H1 (cell line): ENCODE data around the gene NHSL2. TPM values are rescaled to one million over a fixed set of nuclear protein-coding genes. Genes with fewer than 3 reads are reported as not detected.

Experiments used
- CTCF ChIA-PET: fragments of 300-600 bp; sonication (Branson Sonifier 250); formaldehyde crosslinking; loops from one replicate; lab custom pipeline; 2021; ENCODE audit not compliant: partially characterized antibody; lab: Charles Lee
- POLR2A ChIA-PET: fragments of 300-600 bp; sonication (Branson Sonifier 250); formaldehyde crosslinking; loops from one replicate; lab custom pipeline; 2021; ENCODE audit warnings: inconsistent platforms; ENCODE audit not compliant: partially characterized antibody; lab: Charles Lee
- DNase-seq, 2 experiments: peaks; one replicate each; pipeline versions ENCODE4 v3.0.0 to v3.0.0-alpha.2; 2010 to 2022; ENCODE audit warnings: low spot score in 2 of 2, low read depth in 1 of 2, mixed read lengths in 1 of 2
- FAIRE-seq: peaks from 2 replicates; lab custom pipeline; 2011; peaks lifted over from hg19 to GRCh38; lab: Jason Lieb, UNC
- H2AFZ ChIP-seq: 2 replicates; pipeline ENCODE4 v1.8.1; 2012; ENCODE audit warnings: low read length, inconsistent platforms
- H2AK5ac ChIP-seq: 2 replicates; pipeline ENCODE4 v1.6.1; 2013; ENCODE audit warnings: low read depth, low read length
- H2BK120ac ChIP-seq: replicated peaks from 2 replicates; pipeline ENCODE3; 2013; ENCODE audit warnings: low read depth, low read length, inconsistent platforms
- H2BK12ac ChIP-seq: 2 replicates; pipeline ENCODE4 v1.6.1; 2013; ENCODE audit warnings: low read depth, low read length
- H2BK15ac ChIP-seq: 2 replicates; pipeline ENCODE4 v1.6.1; 2013; ENCODE audit warnings: low read length
- H2BK20ac ChIP-seq: 2 replicates; pipeline ENCODE4 v1.6.1; 2013; ENCODE audit warnings: low read length
- H2BK5ac ChIP-seq: 2 replicates; pipeline ENCODE4 v1.6.1; 2013; ENCODE audit warnings: low read depth, low read length
- H3K14ac ChIP-seq: 2 replicates; pipeline ENCODE4 v1.6.1; 2013; ENCODE audit warnings: inconsistent platforms; ENCODE audit not compliant: insufficient read length
- H3K18ac ChIP-seq: 2 replicates; pipeline ENCODE4 v1.6.1; 2013; ENCODE audit warnings: low read length; ENCODE audit errors: extremely low read depth
- H3K23ac ChIP-seq: 2 replicates; pipeline ENCODE4 v1.6.1; 2013; ENCODE audit warnings: inconsistent platforms; ENCODE audit not compliant: insufficient read length
- H3K23me2 ChIP-seq: 2 replicates; pipeline ENCODE4 v1.6.1; 2013; ENCODE audit warnings: low read depth, low read length
- H3K27ac ChIP-seq: 2 replicates; pipeline ENCODE4 v1.6.1; 2011; ENCODE audit warnings: low read depth, low read length, inconsistent platforms
- H3K27me3 ChIP-seq, 4 experiments: replicated peaks in 1 of 4; 1 replicate in 1 of 4; 2 replicates in 3 of 4; pipeline versions ENCODE4 v1.6.1 to v1.8.1; 2011 to 2013; ENCODE audit warnings: low read length in 3 of 4, mild to moderate bottlenecking in 3 of 4, inconsistent platforms in 2 of 4, mixed read lengths in 2 of 4, moderate library complexity in 1 of 4; ENCODE audit not compliant: control insufficient read depth in 3 of 4, insufficient read depth in 3 of 4; ENCODE audit errors: extremely low read depth in 1 of 4
- H3K36me3 ChIP-seq, 4 experiments: 2 replicates each; pipeline versions ENCODE4 v1.6.1 to v1.8.1; 2011 to 2013; ENCODE audit warnings: mild to moderate bottlenecking in 4 of 4, low read length in 3 of 4, moderate library complexity in 2 of 4, control low read depth in 1 of 4, inconsistent platforms in 1 of 4; ENCODE audit not compliant: insufficient read depth in 4 of 4, control insufficient read depth in 2 of 4
- H3K4ac ChIP-seq: replicated peaks from 2 replicates; pipeline ENCODE3; 2013; ENCODE audit warnings: low read length, low read depth, mixed read lengths, inconsistent platforms; ENCODE audit not compliant: insufficient read length
- H3K4me1 ChIP-seq, 4 experiments: replicated peaks in 1 of 4; 1 replicate in 1 of 4; 2 replicates in 3 of 4; pipeline versions ENCODE4 v1.6.1 to v1.8.1; 2011 to 2013; ENCODE audit warnings: low read length in 3 of 4, inconsistent platforms in 2 of 4, mixed read lengths in 1 of 4; ENCODE audit not compliant: insufficient read depth in 4 of 4, control insufficient read depth in 3 of 4
- H3K4me2 ChIP-seq, 2 experiments: 2 replicates each; pipeline versions ENCODE4 v1.6.1 to v1.8.1; 2011 to 2013; ENCODE audit warnings: low read depth in 2 of 2, low read length in 2 of 2, control low read depth in 1 of 2, inconsistent platforms in 1 of 2, mild to moderate bottlenecking in 1 of 2; ENCODE audit not compliant: insufficient read depth in 1 of 2
- H3K4me3 ChIP-seq, 4 experiments: fragments of 200-600, 300-600 bp in 1 of 4; sonication (generic), shearing (Covaris generic), sonication (Bioruptor Twin) in 1 of 4; 2 replicates each; pipeline versions ENCODE4 v1.5.1 to v1.8.1; 2011 to 2016; ENCODE audit warnings: low read length in 4 of 4, low read depth in 3 of 4, control low read depth in 2 of 4, inconsistent platforms in 2 of 4, mild to moderate bottlenecking in 2 of 4, mixed read lengths in 1 of 4, moderate library complexity in 1 of 4; ENCODE audit not compliant: insufficient read depth in 2 of 4; ENCODE audit errors: extremely low read depth in 1 of 4
- H3K56ac ChIP-seq: replicated peaks from 2 replicates; pipeline ENCODE3; 2013; ENCODE audit warnings: low read depth, mild to moderate bottlenecking, mixed read lengths, low read length, inconsistent platforms; ENCODE audit not compliant: insufficient read length
- H3K79me1 ChIP-seq: 2 replicates; pipeline ENCODE4 v1.6.1; 2013; ENCODE audit warnings: low read depth, low read length, control low read depth
- H3K79me2 ChIP-seq, 2 experiments: 2 replicates each; pipeline versions ENCODE4 v1.6.1 to v1.8.1; 2012 to 2013; ENCODE audit warnings: low read length in 2 of 2, mild to moderate bottlenecking in 2 of 2, inconsistent platforms in 1 of 2; ENCODE audit not compliant: insufficient read depth in 2 of 2, control insufficient read depth in 1 of 2
- H3K9ac ChIP-seq, 4 experiments: replicated peaks in 1 of 4; 1 replicate in 1 of 4; 2 replicates in 3 of 4; pipeline versions ENCODE4 v1.6.1 to v1.8.1; 2011 to 2013; ENCODE audit warnings: low read depth in 3 of 4, low read length in 3 of 4, control low read depth in 2 of 4, mild to moderate bottlenecking in 2 of 4, moderate library complexity in 2 of 4, inconsistent platforms in 1 of 4; ENCODE audit errors: extremely low read depth in 1 of 4
- H3K9me3 ChIP-seq, 2 experiments: 2 replicates each; pipeline versions ENCODE4 v1.6.1 to v1.8.1; 2012 to 2013; ENCODE audit warnings: mild to moderate bottlenecking in 2 of 2, moderate library complexity in 2 of 2, control low read depth in 1 of 2, inconsistent platforms in 1 of 2, low read depth in 1 of 2, low read length in 1 of 2, mixed read lengths in 1 of 2; ENCODE audit not compliant: insufficient read depth in 2 of 2
- H4K20me1 ChIP-seq, 2 experiments: replicated peaks in 1 of 2; 2 replicates each; pipeline versions ENCODE3 to v1.8.1; 2011 to 2013; ENCODE audit warnings: inconsistent platforms in 2 of 2, low read length in 2 of 2, mild to moderate bottlenecking in 1 of 2; ENCODE audit not compliant: insufficient read depth in 2 of 2, control insufficient read depth in 1 of 2
- H4K5ac ChIP-seq: 2 replicates; pipeline ENCODE4 v1.6.1; 2013; ENCODE audit warnings: low read length, low read depth, mixed read lengths, inconsistent platforms; ENCODE audit not compliant: insufficient read length
- H4K8ac ChIP-seq: 2 replicates; pipeline ENCODE4 v1.8.0; 2013; ENCODE audit warnings: mild to moderate bottlenecking, moderate library complexity, low read length, inconsistent platforms; ENCODE audit not compliant: insufficient read depth; ENCODE audit errors: extremely low read depth
- H4K91ac ChIP-seq: replicated peaks from 2 replicates; pipeline ENCODE3; 2013; ENCODE audit warnings: low read length, mixed read lengths, inconsistent platforms; ENCODE audit not compliant: insufficient read length
- HDAC2 ChIP-seq, 2 experiments: fragments of 300-600 bp in 1 of 2; sonication (generic) in 1 of 2; IDR thresholded peaks; 2 replicates each; pipeline ENCODE4 v1.6.1; 2011 to 2012; ENCODE audit warnings: low read depth in 2 of 2, low read length in 2 of 2, mild to moderate bottlenecking in 2 of 2, moderate library complexity in 2 of 2, borderline replicate concordance in 1 of 2, inconsistent platforms in 1 of 2
- JUN ChIP-seq: IDR thresholded peaks from 2 replicates; pipeline ENCODE4 v1.6.1; 2011; ENCODE audit warnings: low read depth, mild to moderate bottlenecking, improper control_type of control experiment, low read length
- MAX ChIP-seq: IDR thresholded peaks from 2 replicates; pipeline ENCODE4 v1.6.1; 2012; ENCODE audit warnings: inconsistent platforms
- NANOG ChIP-seq: IDR thresholded peaks from 2 replicates; pipeline ENCODE4 v1.6.1; 2011; ENCODE audit warnings: low read length, low read depth, mild to moderate bottlenecking, inconsistent platforms; ENCODE audit not compliant: insufficient read depth, poor library complexity, severe bottlenecking
- SIN3A ChIP-seq, 2 experiments: IDR thresholded peaks in 1 of 2; conservative IDR thresholded peaks in 1 of 2; 2 replicates each; pipeline ENCODE4 v1.6.1; 2011 to 2012; ENCODE audit warnings: low read length in 2 of 2, improper control_type of control experiment in 1 of 2, low read depth in 1 of 2, mild to moderate bottlenecking in 1 of 2
- WGBS, 2 experiments: shearing (Covaris generic) in 1 of 2; methylation state at CpG; one replicate each; pipeline versions ENCODE4 v1.1.6 to v1.1.7; 2013 to 2015; ENCODE audit warnings: low lambda C conversion rate in 2 of 2, mixed read lengths in 2 of 2, inconsistent platforms in 1 of 2, low coverage in 1 of 2, missing lambda C conversion rate in 1 of 2; ENCODE audit not compliant: insufficient replicate concordance in 2 of 2, insufficient coverage in 1 of 2, insufficient read length in 1 of 2; ENCODE audit errors: extremely low coverage in 1 of 2, missing lambda C conversion rate in 1 of 2; 5-methylcytosine and 5-hydroxymethylcytosine counted together
- polyA plus RNA-seq, 7 experiments: library from polyadenylated mRNA; depleted of rRNA in 3 of 7; stranded (reverse) in 5 of 7; unstranded in 2 of 7; fragments of >200 nt in 5 of 7; fragments of 200-250 nt in 2 of 7; gene quantifications; 1 replicate in 5 of 7; 2 replicates in 1 of 7; 4 replicates in 1 of 7; pipeline versions ENCODE4 v1.2.1 to v1.2.3, GENCODE V29; 2011 to 2013; ENCODE audit warnings: missing spikeins in 2 of 7, mixed read lengths in 2 of 7
- total RNA-seq: library from RNA; stranded (reverse); fragmentation: NEBNext Ultra II Directional; extraction: Animal tissue kit (Norgen Biotek cat#: 25700); gene quantifications from 2 replicates; pipeline ENCODE4 v1.2.1, GENCODE V29; 2021

The NHSL2 gene
- total and polyA plus RNA-seq, 2 of the 8 experiments (the other 6 are each of a cell fraction or from before 2014, with no cell fraction given), result 3.7 to 7.2 TPM

GRCh38 chrX:71990518-71990917 is 79.9 kb downstream of the NHSL2 start:
- no peak overlapping the region for H3K14ac ChIP-seq
- no peaks in the 10 kb centered on the region for H3K9me3 ChIP-seq
- H3K18ac ChIP-seq, result no peak overlapping the region
- ChIA-PET POLR2A (interaction anchor here (1.1 to 1.3 kb wide), 2 partner anchors 8 to 79 kb away, joined by 3 read pairs; no protein-coding TSS in a partner anchor), CTCF (interaction anchor here (0.9 to 1.3 kb wide), 2 partner anchors 28 to 31 kb away, joined by 3 read pairs; no protein-coding TSS in a partner anchor)
- DNase-seq, result no peak
- no peak overlapping the region for H2BK20ac ChIP-seq
- no peak overlapping the region for H2BK5ac ChIP-seq
- no peak overlapping the region for H4K8ac ChIP-seq
- H3K4me3 ChIP-seq, result no peak overlapping the region
- H4K5ac ChIP-seq, result no peak overlapping the region
- H3K79me1 ChIP-seq, result no peaks in the 10 kb centered on the region; the same call in 1 of the 2 replicates
- H3K56ac ChIP-seq, result no peak overlapping the region
- peaks cover 3 to 13% of the 10 kb centered on the region in 2 experiments for H4K20me1 ChIP-seq
- H4K91ac ChIP-seq, result no peak overlapping the region
- H3K23me2 ChIP-seq, result no peaks in the 10 kb centered on the region
- H2AK5ac ChIP-seq, result no peak overlapping the region
- peaks cover 0 to 7% of the 10 kb centered on the region in 2 experiments; a peak in 1 of 4 replicates for H3K79me2 ChIP-seq
- H3K4me2 ChIP-seq, result peak overlapping the region in 1 of 2 experiments; percentile 51; a peak in 1 of 4 replicates
- H3K4ac ChIP-seq, result no peak overlapping the region
- H2BK15ac ChIP-seq, result no peak overlapping the region
- no peak overlapping the region for H2AFZ ChIP-seq
- H3K23ac ChIP-seq, result no peak overlapping the region
- no peak for TF ChIP-seq SIN3A (conservative IDR thresholded peaks at IDR 0.05 in 1 of 2, IDR thresholded peaks at IDR 0.05 in 1 of 2; ENCODE audit: low read depth in 1 of 2, low read length in 2 of 2)
- TF ChIP-seq MAX, result no peak
- TF ChIP-seq HDAC2 (IDR thresholded peaks at IDR 0.05; ENCODE audit: borderline replicate concordance in 1 of 2, low read depth in 2 of 2, low read length in 2 of 2), result no peak
- no peak for TF ChIP-seq JUN
- TF ChIP-seq NANOG, result no peak
- H3K27ac ChIP-seq, result no peak overlapping the region
- H3K36me3 ChIP-seq, result no peaks in the 10 kb centered on the region
- FAIRE-seq, result no peak
- peaks cover 0 to 7% (median 5%) of the 10 kb centered on the region in 4 experiments; a peak in 5 of 7 replicates for H3K4me1 ChIP-seq
- H3K27me3 ChIP-seq, result no peaks in the 10 kb centered on the region
- no peak overlapping the region for H2BK12ac ChIP-seq
- H3K9ac ChIP-seq, result no peak overlapping the region
- 93% methylated on average over 2 of the region's 2 CpGs; no CpG with 5 or more reads in 1 of the 2 experiments for WGBS, 2 experiments
- H2BK120ac ChIP-seq, result no peak overlapping the region
